ENCODE results near the gene SLC39A7.

DNA sequence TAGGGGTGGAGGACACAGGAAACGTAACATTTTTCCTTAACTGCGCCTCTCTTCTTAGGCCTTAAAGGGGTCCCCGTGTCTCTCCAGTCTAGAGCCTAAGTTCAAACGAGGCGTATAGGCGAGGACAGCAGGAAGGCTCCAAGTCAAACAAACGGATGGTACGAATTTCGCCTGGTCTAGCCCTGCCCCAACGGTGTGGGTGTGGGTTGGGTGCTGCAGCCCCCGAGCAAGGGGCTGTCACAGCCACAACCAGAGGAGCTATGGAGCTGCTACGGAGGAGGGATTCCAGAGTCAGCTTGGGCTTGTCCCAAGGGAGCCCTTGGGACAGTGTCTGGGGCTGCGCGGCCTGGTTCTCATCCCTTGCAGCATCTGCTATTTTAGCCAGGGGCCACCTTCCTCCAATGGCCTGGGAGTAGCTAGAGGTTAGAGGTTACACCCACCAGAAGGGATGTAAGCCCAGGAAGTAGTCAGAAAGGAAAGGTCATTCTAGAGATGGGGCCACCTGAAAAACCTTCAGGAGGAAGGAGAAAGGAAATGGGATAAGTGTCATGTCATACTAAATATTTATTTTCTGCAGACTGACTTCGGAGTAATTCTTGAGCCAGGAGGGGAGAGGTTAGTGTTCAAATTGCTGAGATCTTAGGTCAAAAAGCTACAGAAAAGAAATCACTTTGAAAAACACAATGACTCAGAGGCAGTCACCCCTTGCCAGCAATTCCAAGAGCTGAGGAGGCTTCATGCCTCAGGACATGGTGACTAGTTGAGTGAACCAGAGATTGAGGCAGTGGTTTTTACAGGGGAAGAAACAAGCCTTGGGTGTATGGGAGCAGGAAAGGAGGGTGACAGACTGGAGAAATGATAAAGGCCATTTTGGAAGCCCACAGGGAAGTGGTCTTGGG is 49.3 kb downstream of the SLC39A7 start:
- no peak for TF ChIP-seq POLR2A (IDR thresholded peaks at IDR 0.05; ENCODE audit: low read depth, low read length)
- TF ChIP-seq POLR2AphosphoS5 (IDR thresholded peaks at IDR 0.05; ENCODE audit: low read depth, low read length), result no peak
- TF ChIP-seq TAF1 (IDR thresholded peaks at IDR 0.05; ENCODE audit: borderline replicate concordance, low read depth, low read length), result no peak

All from GM12892 (cell line).